Measurements from ENCODE around the gene TBC1D2B.

- no peak for TF ChIP-seq CTCF (IDR thresholded peaks at IDR 0.05)
- no peak for TF ChIP-seq POLR2A (IDR thresholded peaks at IDR 0.05; ENCODE audit: low read depth)
- no peak for TF ChIP-seq POLR2AphosphoS5 (IDR thresholded peaks at IDR 0.05)
- TF ChIP-seq EP300 (IDR thresholded peaks at IDR 0.05): no peak
Measured at GRCh38 chr15:78052001-78052401, 25.5 kb downstream of the TBC1D2B start.

All from esophagus muscularis mucosa (tissue), 4 donors.